ENCODE data around the gene ASCL2.

ASCL2 gene

DNA sequence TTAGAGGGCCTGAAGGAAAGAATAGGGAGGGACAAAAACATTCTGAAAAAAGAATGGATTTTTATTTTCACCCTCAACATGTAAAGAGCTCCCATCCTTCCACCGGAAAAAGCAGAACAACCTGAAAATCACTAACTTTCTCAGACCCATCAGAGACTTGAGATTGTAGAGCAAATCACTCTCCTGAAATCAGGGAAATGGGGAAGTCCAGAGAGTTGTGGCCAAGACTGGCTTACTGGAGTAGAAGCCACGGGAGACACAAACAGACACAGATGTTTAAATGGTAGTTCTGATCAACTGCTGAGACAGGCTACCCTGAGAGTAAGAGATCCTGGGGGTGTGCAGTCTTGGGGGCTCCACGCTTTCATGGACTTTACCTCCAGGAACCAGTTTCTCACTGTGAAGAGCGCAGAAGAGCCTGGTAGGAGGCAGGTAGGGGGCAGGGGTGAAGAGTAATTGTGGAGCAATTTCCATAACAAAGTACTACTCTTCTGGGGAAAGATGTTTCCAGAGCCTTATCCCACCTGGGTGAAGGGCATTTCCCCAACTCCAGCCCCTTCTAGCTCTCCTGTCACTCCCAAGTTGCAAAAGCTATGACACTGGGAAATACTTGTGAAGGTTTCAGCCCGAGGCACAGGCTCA is 47.1 kb downstream of the ASCL2 start:
- no peak for DNase-seq

DNA sequence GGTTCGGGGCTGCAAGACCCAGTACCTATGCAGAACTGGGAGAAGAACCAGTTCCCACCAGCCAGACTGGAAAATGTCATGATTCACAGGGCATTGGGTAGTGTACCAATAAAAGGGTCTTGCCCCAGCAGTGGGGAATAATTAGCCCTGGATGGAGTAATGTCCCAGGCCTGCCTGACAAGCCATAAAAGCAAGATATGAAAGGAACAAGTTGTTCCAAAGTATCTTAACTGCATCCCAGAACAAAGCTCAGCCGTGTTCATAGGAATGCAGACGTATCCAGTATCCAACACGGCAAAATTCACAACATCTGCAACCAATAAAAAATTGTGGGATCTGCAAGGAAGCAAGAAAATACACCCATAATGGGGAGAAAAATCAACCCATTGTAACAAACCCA is 47.9 kb downstream of the ASCL2 start:
- DNase-seq, result no peak

DNA sequence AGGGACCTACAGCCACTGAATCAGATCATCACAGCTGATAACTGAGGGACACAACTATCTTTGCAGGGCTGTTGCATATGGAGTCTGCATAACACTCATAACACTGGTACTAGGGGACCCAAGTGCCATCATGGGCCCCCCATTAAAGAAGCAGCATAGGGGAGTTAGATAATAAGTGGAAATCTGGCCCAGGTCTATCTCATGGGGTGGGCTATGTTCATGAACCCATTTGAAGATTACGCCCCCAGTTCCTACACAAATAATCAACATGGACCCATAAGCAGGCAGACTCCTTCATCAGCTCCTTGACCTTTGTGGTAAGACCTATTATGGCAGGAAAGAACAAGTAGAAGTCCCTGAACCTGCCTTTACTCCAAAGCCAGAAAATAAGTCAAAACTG is 48.8 kb downstream of the ASCL2 start:
- DNase-seq, result no peak

DNA sequence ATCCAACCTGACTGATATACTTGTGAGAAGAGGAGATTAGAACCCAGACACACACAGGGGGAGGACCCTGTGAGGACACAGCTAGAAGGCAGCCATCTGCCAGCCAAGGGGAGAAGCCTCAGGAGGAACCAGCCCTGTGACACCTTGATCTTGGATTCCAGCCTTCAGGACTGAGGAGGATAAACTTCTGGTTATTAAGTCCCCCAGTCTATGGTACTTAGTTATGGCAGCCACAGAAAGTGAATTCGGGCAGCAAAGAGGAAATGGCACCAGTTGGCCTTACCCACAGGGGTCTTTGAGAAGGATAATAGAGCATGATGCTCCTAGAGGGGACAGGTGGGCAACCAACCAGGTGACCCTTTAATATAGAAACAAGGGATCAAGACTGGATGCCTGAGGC is 49.4 kb downstream of the ASCL2 start:
- DNase-seq, result no peak

DNA sequence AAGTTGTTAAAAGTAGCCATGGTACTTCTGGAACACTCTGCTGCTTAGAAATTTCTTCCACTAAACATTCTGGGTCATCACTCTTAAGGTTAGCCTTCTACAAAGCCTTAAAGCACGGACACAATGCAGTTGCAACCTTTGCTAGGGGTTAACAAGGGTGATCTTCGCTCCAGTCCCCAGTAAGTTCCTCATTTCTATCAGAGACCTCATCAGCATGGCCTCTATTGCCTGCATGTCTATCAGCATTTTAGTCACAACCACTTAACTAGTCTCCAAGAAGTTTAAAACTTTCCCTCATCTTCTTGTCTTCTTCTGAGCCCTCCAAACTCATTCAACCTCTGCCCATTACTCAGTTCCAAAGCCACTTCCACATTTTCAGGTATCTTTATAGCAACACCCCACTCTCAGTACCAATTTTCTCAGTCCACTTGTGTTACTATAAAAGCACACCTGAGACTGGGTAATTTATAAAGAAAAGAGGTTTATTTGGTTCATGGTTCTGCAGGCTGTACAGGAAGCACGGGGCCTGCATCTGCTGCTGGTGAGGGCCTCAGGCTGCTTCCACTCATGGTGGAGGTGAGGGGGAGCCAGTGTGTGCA is 50.1 kb downstream of the ASCL2 start:
- no peak for DNase-seq

DNA sequence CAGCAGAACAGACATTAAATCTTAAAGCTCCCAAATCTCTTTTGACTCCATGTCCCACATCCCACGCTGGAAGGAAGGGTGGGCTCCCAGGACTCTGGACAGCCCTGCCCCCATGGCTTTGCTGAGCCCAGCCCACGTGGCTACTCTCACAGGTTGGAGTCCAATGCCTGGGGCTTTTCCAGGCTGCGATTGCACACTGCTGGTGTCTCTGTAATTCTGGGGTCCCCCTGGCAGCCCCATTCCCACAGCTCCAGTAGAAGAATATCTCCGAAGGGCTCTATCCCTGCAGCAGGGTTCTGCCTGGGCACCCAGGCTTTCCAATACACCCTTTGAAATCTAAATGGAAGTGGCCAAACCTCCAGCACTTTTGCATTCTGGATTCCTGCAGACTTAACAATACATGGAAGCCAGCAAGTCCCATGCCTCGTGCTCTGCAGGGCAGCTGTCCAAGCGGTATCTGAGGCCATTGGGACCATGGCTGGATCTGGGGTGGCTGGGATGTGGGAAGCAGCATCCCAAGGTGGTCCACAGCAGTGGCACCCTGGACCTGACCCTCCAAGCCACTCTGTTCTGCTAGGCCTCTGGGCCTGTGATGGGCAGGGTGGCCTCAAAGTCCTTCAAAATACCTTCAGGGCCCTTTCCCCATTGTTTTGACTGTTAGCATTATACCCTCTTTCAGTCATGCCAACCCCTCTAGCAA is 50.9 kb downstream of the ASCL2 start:
- no peak for DNase-seq

All from activated CD8-positive, alpha-beta memory T cell treated with anti-CD3 and anti-CD28 coated beads, Interleukin-2, amount 50 U/mL, for 4 hours (primary cell).